Large intestine (tissue), 3 donors: ENCODE data around the gene PC. TPM values are rescaled to one million over a fixed set of nuclear protein-coding genes. Genes with fewer than 3 reads are reported as not detected.

Experiments used
- DNase-seq, 2 donors: peaks; one replicate each; pipeline versions ENCODE4 v3.0.0 to v3.0.0-alpha.2; 2013
- H3K27ac ChIP-seq: one replicate; pipeline ENCODE4 v1.5.1; 2013; ENCODE audit warnings: low read length
- H3K27me3 ChIP-seq: 2 replicates; pipeline ENCODE4 v1.6.1; 2013; ENCODE audit warnings: low read length; ENCODE audit not compliant: control insufficient read depth, insufficient read depth
- H3K36me3 ChIP-seq: 2 replicates; pipeline ENCODE4 v1.6.1; 2013; ENCODE audit warnings: low read length; ENCODE audit not compliant: control insufficient read depth, insufficient read depth
- H3K4me1 ChIP-seq: one replicate; pipeline ENCODE4 v1.6.1; 2013; ENCODE audit warnings: low read length; ENCODE audit not compliant: control insufficient read depth, insufficient read depth
- H3K4me3 ChIP-seq: one replicate; pipeline ENCODE4 v1.5.1; 2013; ENCODE audit warnings: low read length
- H3K9me3 ChIP-seq: one replicate; pipeline ENCODE4 v1.6.1; 2013; ENCODE audit warnings: mild to moderate bottlenecking, low read depth, low read length, moderate library complexity; ENCODE audit not compliant: control insufficient read depth
- WGBS: methylation state at CpG from one replicate; pipeline ENCODE4 v1.1.5; 2013; ENCODE audit warnings: low lambda C conversion rate; ENCODE audit not compliant: insufficient coverage; 5-methylcytosine and 5-hydroxymethylcytosine counted together
- polyA plus RNA-seq: library from polyadenylated mRNA; unstranded; fragments of 120-200 nt; gene quantifications from one replicate; pipeline ENCODE4 v1.2.1, GENCODE V29; 2013

PC gene
- polyA plus RNA-seq, 1 donor: 12.5 TPM

DNA sequence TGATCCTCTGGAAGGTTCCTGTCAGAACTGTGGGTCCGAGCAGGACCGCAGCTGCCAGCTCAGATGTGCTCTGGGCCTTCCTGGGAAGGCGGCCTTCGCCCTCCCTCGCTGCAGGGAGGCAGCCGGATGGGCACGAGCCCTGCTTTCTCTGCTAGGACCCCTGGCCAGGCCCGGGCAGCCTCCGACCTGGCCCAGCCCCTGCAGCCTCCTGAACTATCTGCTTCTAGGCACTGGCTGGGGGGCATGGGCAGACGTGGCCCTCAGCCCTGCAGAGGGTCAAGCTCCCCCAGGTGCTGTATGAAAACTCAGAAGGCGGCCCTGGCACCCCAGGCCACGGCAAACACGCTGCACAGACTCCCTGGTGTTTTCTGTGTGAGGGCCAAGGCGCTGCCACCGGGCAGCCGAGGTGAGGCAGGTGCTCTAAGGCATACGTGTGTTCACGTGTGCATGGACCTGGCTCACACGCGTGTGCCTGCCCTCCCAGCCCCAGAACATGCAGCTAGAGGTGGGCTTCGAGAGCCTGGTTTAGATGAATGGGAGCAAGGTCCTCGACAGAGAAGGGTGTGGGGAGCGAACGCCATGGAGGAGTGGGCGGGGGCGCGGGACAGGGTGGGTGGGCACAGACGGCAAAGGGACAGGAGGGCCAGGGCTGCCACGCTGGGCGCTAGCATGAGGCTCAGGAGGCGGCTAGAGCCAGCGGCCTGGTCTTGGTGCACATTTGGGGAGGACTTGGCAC is 97.0 kb downstream of the PC start:
- H3K27ac ChIP-seq: no peak overlapping the region

GRCh38 chr11:66860449-66860831 is 97.7 kb downstream of the PC start:
- Histone ChIP-seq H3K4me1 (peaks cover 4% of the 10 kb centered on the region), H3K9me3 (peaks cover 7% of the 10 kb centered on the region), H3K36me3 (peaks cover 2% of the 10 kb centered on the region), H3K27ac (no peak overlapping the region), H3K4me3 (no peak overlapping the region), H3K27me3 (no peaks in the 10 kb centered on the region)
- DNase-seq: no peak
- no CpG with 5 or more reads among the region's 18 CpGs for WGBS

More for the DNA sequence above, 97.0 kb downstream of the PC start:
- H3K36me3 ChIP-seq: peaks cover 2% of the 10 kb centered on the region
- no peaks in the 10 kb centered on the region for H3K4me1 ChIP-seq
- H3K4me3 ChIP-seq: no peak overlapping the region
- no peaks in the 10 kb centered on the region for H3K27me3 ChIP-seq
- H3K9me3 ChIP-seq: peaks cover 7% of the 10 kb centered on the region
- no CpG with 5 or more reads among the region's 32 CpGs for WGBS
- no peak for DNase-seq

DNA sequence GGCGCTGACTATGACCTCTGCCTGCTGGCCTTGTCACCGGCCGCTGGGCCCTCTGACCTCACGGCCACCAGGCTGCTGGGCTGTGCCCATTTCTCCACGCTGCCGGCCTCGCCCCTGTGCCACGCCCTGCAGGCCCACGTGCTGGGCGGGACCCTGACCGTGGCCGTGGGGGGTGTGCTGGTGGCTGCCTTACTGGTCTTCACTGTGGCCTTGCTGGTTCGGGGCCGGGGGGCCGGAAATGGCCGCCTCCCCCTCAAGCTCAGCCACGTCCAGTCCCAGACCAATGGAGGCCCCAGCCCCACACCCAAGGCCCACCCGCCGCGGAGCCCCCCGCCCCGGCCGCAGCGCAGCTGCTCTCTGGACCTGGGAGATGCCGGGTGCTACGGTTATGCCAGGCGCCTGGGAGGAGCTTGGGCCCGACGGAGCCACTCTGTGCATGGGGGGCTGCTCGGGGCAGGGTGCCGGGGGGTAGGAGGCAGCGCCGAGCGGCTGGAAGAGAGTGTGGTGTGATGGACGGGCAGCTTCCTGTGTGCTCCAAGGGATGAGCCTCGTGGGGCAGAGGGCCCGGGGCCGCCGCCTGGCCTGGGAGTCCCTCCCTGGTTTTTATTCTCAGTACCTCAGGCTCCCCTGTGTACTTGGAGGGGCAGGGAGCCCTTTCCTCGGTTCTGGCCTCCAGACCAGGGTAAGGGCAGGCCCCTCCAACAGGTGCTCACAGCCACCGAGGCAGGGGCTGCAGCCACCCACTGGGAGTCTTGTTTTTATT is 98.3 kb downstream of the PC start:
- H3K4me3 ChIP-seq: no peak overlapping the region
- no peaks in the 10 kb centered on the region for H3K27me3 ChIP-seq
- H3K9me3 ChIP-seq: peaks cover 7% of the 10 kb centered on the region
- WGBS: no CpG with 5 or more reads among the region's 41 CpGs
- no peak overlapping the region for H3K27ac ChIP-seq
- DNase-seq: no peak
- peaks cover 6% of the 10 kb centered on the region for H3K4me1 ChIP-seq
- peaks cover 2% of the 10 kb centered on the region for H3K36me3 ChIP-seq

DNA sequence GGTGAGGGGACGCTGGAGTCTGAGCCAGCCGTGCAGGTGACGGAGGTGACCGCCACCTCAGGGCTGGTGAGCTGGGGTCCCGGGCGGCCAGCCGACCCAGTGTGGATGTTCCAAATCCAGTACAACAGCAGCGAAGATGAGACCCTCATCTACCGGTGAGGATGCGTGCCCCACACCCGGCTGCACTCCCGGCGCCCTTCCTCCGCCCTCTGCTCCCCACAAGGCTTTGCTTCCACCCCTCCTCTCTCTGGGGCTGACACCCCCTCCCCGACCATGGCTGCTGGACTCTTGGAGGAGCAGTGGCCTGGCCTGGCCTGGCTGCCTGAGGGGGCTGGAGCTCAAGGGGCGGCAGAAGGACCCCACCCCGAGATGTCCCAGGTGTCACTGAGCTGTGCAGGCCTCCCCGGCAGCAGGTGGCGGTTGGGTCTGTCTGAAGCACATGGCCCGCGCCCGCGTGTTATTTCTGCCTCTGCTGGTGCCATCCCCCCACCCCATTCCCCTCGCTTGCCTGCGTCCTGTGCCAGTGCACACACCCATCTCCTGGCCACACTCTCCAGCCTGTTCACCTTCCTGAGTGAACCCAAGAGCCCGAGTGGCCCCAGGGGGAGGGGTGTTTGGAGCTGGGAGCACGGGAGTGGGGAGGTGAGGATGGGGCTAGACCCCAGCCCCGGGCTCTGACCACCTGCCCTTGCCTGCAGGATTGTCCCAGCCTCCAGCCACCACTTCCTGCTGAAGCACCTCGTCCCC is 99.1 kb downstream of the PC start:
- WGBS: 100% methylated on average over 1 of the region's 29 CpGs
- Histone ChIP-seq H3K4me3 (no peak overlapping the region), H3K27ac (no peak overlapping the region), H3K4me1 (peaks cover 6% of the 10 kb centered on the region), H3K36me3 (peaks cover 2% of the 10 kb centered on the region), H3K27me3 (no peaks in the 10 kb centered on the region), H3K9me3 (peaks cover 7% of the 10 kb centered on the region)
- no peak for DNase-seq

- no peak overlapping the region for H3K27ac ChIP-seq
- peaks cover 6% of the 10 kb centered on the region for H3K4me1 ChIP-seq
- DNase-seq: no peak
- H3K27me3 ChIP-seq: no peaks in the 10 kb centered on the region
- H3K9me3 ChIP-seq: peaks cover 7% of the 10 kb centered on the region
- no peak overlapping the region for H3K4me3 ChIP-seq
- no CpG with 5 or more reads among the region's 62 CpGs for WGBS
- peaks cover 2% of the 10 kb centered on the region for H3K36me3 ChIP-seq
These were observed 99.8 kb downstream of the PC start for GRCh38 chr11:66858186-66858938.

GRCh38 chr11:66857927-66858185 is 100.3 kb downstream of the PC start:
- Histone ChIP-seq H3K9me3 (peaks cover 7% of the 10 kb centered on the region), H3K27ac (no peak overlapping the region), H3K4me1 (peaks cover 6% of the 10 kb centered on the region), H3K36me3 (peaks cover 2% of the 10 kb centered on the region), H3K27me3 (no peaks in the 10 kb centered on the region), H3K4me3 (no peak overlapping the region)
- DNase-seq: no peak
- no CpG with 5 or more reads among the region's 19 CpGs for WGBS

- Histone ChIP-seq H3K27ac (no peak overlapping the region), H3K4me1 (peaks cover 6% of the 10 kb centered on the region), H3K4me3 (peak overlapping the region; percentile 40), H3K9me3 (peaks cover 7% of the 10 kb centered on the region), H3K27me3 (no peaks in the 10 kb centered on the region), H3K36me3 (peaks cover 2% of the 10 kb centered on the region)
- DNase-seq: peak; percentile 50 to 70
- WGBS: no CpG with 5 or more reads among the region's 47 CpGs
These were observed 100.8 kb downstream of the PC start for GRCh38 chr11:66857234-66857926.

DNA sequence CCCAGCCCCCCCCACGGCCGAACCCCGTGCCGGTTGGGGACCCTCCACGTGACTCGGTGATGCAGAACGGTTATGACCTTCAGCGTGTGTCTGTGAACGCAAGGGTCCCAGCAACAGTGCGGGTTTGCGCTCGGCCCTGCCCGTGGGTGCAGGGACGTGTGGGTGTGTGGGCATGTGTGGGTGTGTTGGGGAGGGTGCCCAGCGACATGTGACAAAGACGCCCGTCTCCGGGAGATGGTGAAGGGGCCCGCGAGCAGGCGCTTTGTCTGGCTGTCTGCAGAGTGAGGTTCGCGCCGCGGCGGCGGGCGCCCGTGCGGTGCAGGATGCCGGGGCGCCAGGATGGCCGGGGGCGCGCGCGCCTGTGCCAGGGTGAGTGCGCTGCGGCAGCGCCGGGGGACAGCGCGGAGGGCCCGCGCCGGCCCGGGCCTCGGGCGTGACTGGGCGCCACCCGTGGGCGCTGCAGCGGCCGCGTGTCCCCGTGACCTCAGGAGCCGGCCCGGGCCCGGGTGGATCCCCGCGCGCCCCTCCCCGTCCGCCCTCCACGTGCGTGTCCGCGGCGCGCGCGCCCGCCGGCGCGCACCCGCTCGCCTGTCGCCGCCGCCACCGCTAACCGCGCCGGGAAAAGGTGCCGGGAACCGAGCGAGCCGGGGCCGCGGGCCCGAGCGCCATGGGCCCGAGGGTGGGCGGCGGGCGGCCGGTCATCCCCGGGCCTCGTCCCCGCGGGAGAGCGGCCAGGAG is 101.5 kb downstream of the PC start, which contains the start of gene LRFN4:
Gene LRFN4 (plus strand): TSS at position 569 of the 738 bp plus-strand sequence. CDS start 681 bp downstream, outside the sequence.
- WGBS: no CpG with 5 or more reads among the region's 103 CpGs
- peaks cover 2% of the 10 kb centered on the region for H3K36me3 ChIP-seq
- peaks cover 6% of the 10 kb centered on the region for H3K4me1 ChIP-seq
- peak within 1 kb of the TSS; percentile 79 for H3K27ac ChIP-seq
- H3K9me3 ChIP-seq: peaks cover 7% of the 10 kb centered on the region
- no peaks in the 10 kb centered on the region for H3K27me3 ChIP-seq
- DNase-seq: no peak
- peak within 1 kb of the TSS; percentile 80 for H3K4me3 ChIP-seq
